GM12878 (cell line): ENCODE data around the gene C1S. TPM values are rescaled to one million over a fixed set of nuclear protein-coding genes. Genes with fewer than 3 reads are reported as not detected.

Experiments
- ATAC-seq: fragments of 200-7000 bp; cut with Tn5 transposase; 3 replicates; pipeline ENCODE4 v1.9.1; 2020; ENCODE audit warnings: mild to moderate bottlenecking, moderate library complexity
- BruUV-seq: library from RNA; stranded (reverse); fragments of 400-500 nt; replicated peaks from 2 replicates; lab custom pipeline; 2021; lab: Mats Ljungman, UMichigan
- CTCF ChIA-PET: fragments of 300-600 bp; sonication (Branson Sonifier 250); formaldehyde crosslinking; extraction: SDS; loops from one replicate; lab custom pipeline; 2021; ENCODE audit warnings: inconsistent platforms; lab: Yijun Ruan, JAX
- POLR2A ChIA-PET: fragments of 350-600 bp; formaldehyde crosslinking; extraction: SDS; loops from one replicate; lab custom pipeline; 2021; ENCODE audit warnings: inconsistent platforms; lab: Charles Lee
- RAD21 ChIA-PET: fragments of 300-600 bp; sonication (Branson Sonifier 250); formaldehyde crosslinking; loops from one replicate; lab custom pipeline; 2023; ENCODE audit warnings: antibody characterized with exemption; ENCODE audit not compliant: unreplicated experiment; lab: Charles Lee
- SMC1A ChIA-PET: fragments of 300-600 bp; sonication (Branson Sonifier 250); formaldehyde crosslinking; loops from one replicate; lab custom pipeline; 2023; ENCODE audit not compliant: unreplicated experiment, uncharacterized antibody; lab: Charles Lee
- DNase-seq: peaks from one replicate; pipeline ENCODE4 v3.0.0-alpha.2; 2011; ENCODE audit warnings: low read depth, low spot score
- FAIRE-seq: peaks from 3 replicates; lab custom pipeline; 2011; peaks lifted over from hg19 to GRCh38; lab: Jason Lieb, UNC
- H2AFZ ChIP-seq: 2 replicates; pipeline ENCODE4 v1.6.0; 2011; ENCODE audit warnings: low read depth, low read length, control low read depth; ENCODE audit not compliant: control insufficient read depth
- H3K27ac ChIP-seq: 2 replicates; pipeline ENCODE4 v1.5.1; 2011; ENCODE audit warnings: control low read depth; ENCODE audit not compliant: control insufficient read depth, insufficient read depth
- H3K27me3 ChIP-seq, 2 experiments: replicated peaks in 1 of 2; 2 replicates each; pipeline versions ENCODE4 v1.6.0 to v1.6.1; 2011; ENCODE audit warnings: low read length in 1 of 2; ENCODE audit not compliant: control insufficient read depth in 2 of 2, insufficient read depth in 2 of 2
- H3K36me3 ChIP-seq, 2 experiments: 2 replicates each; pipeline ENCODE4 v1.5.1; 2011; ENCODE audit warnings: low read length in 1 of 2; ENCODE audit not compliant: control insufficient read depth in 2 of 2, insufficient read depth in 2 of 2
- H3K4me1 ChIP-seq: 2 replicates; pipeline ENCODE4 v1.6.1; 2011; ENCODE audit warnings: mild to moderate bottlenecking, low read length, moderate library complexity, mixed read lengths; ENCODE audit not compliant: control insufficient read depth, insufficient read depth
- H3K4me2 ChIP-seq: 2 replicates; pipeline ENCODE4 v1.6.0; 2011; ENCODE audit warnings: control low read depth; ENCODE audit not compliant: control insufficient read depth, insufficient read depth
- H3K4me3 ChIP-seq: fragments of 200-600 bp; sonication (generic); 2 replicates; pipeline ENCODE4 v1.5.1; 2016
- H3K79me2 ChIP-seq: 2 replicates; pipeline ENCODE4 v1.6.0; 2011; ENCODE audit warnings: low read length; ENCODE audit not compliant: control insufficient read depth, insufficient read depth
- H3K9ac ChIP-seq: 2 replicates; pipeline ENCODE4 v1.8.0; 2011; ENCODE audit warnings: low read length, control low read depth, mixed read lengths; ENCODE audit not compliant: control insufficient read depth, insufficient read depth
- H3K9me3 ChIP-seq: replicated peaks from 3 replicates; pipeline ENCODE4 v1.5.1; 2011; ENCODE audit warnings: mild to moderate bottlenecking, low read length; ENCODE audit not compliant: control insufficient read depth, insufficient read depth
- H4K20me1 ChIP-seq: 2 replicates; pipeline ENCODE4 v1.6.0; 2011; ENCODE audit not compliant: control insufficient read depth, insufficient read depth
- FOXM1 ChIP-seq: IDR thresholded peaks from 2 replicates; pipeline ENCODE4 v1.6.1; 2012; ENCODE audit warnings: low read depth, mild to moderate bottlenecking, inconsistent platforms, low read length, moderate library complexity
- HSF1 ChIP-seq: fragments of 150-350 bp; IDR thresholded peaks from 2 replicates; pipeline ENCODE4 v1.6.1; 2014; ENCODE audit warnings: mild to moderate bottlenecking, low read depth, low read length
- MEF2B ChIP-seq: fragments of 450-650 bp; IDR thresholded peaks from 2 replicates; pipeline ENCODE4 v1.6.1; 2018; ENCODE audit warnings: mild to moderate bottlenecking, moderate library complexity; ENCODE audit not compliant: partially characterized antibody, poor library complexity, severe bottlenecking
- NBN ChIP-seq: fragments of 450-650 bp; IDR thresholded peaks from 2 replicates; pipeline ENCODE4 v1.6.1; 2016
- NFXL1 ChIP-seq: fragments of 450-650 bp; IDR thresholded peaks from 2 replicates; pipeline ENCODE4 v1.6.1; 2017; ENCODE audit warnings: antibody characterized with exemption, mild to moderate bottlenecking, borderline replicate concordance
- NFYB ChIP-seq: IDR thresholded peaks from 2 replicates; pipeline ENCODE4 v1.6.1; 2011; ENCODE audit warnings: low read depth, mild to moderate bottlenecking, low read length, improper control_type of control experiment, moderate library complexity; ENCODE audit not compliant: insufficient read depth
- RUNX3 ChIP-seq: IDR thresholded peaks from 2 replicates; pipeline ENCODE4 v1.6.1; 2012; ENCODE audit warnings: low read length, inconsistent platforms
- SIN3A ChIP-seq: IDR thresholded peaks from 2 replicates; pipeline ENCODE4 v1.6.1; 2012; ENCODE audit warnings: low read depth, low read length, improper control_type of control experiment
- SRF ChIP-seq, 2 experiments: IDR thresholded peaks; 2 replicates each; pipeline ENCODE4 v1.6.1; 2011; ENCODE audit warnings: low read depth in 2 of 2, low read length in 2 of 2, mild to moderate bottlenecking in 1 of 2, moderate library complexity in 1 of 2
- ZZZ3 ChIP-seq: IDR thresholded peaks from 2 replicates; pipeline ENCODE4 v1.6.1; 2011; ENCODE audit warnings: low read depth; ENCODE audit not compliant: control insufficient read depth, insufficient read length
- WGBS: methylation state at CpG from one replicate; pipeline ENCODE4 v1.1.6; 2016; ENCODE audit warnings: low lambda C conversion rate; ENCODE audit not compliant: insufficient replicate concordance, insufficient coverage; ENCODE audit errors: missing lambda C conversion rate; 5-methylcytosine and 5-hydroxymethylcytosine counted together
- in situ Hi-C: fragments of 300-500 bp; cut with MboI; formaldehyde crosslinking; loops from 9 replicates; pipeline ENCODE4 v1.14.3; 2018; ENCODE audit warnings: mixed read lengths
- intact Hi-C: fragments of 100-400 bp; cut with micrococcal nuclease; formaldehyde crosslinking; loops from one replicate; pipeline ENCODE4 v1.14.2; 2022; ENCODE audit not compliant: unreplicated experiment
- polyA plus RNA-seq, 11 experiments: library from polyadenylated mRNA; depleted of rRNA in 4 of 11; unstranded in 6 of 11; stranded (reverse) in 5 of 11; fragments of >200 nt; fragmentation: Nextera tagmentation in 4 of 11; fragmentation: Illumina TruSeq in 1 of 11; extraction: Ambion mirVana in 4 of 11; extraction: Trizol in 1 of 11; gene quantifications; 1 replicate in 1 of 11; 2 replicates in 10 of 11; pipeline versions ENCODE4 v1.2.1 to v1.2.3, GENCODE V29; 2011 to 2016; ENCODE audit warnings: inconsistent platforms in 2 of 11, missing spikeins in 2 of 11, low read depth in 1 of 11
- total RNA-seq, 4 experiments: library from RNA; depleted of rRNA in 3 of 4; stranded (reverse); fragments of >200 nt in 3 of 4; fragmentation: Illumina TruSeq in 1 of 4; extraction: Trizol in 1 of 4; gene quantifications; 2 replicates each; pipeline versions ENCODE4 v1.2.1 to v1.2.3, GENCODE V29; 2013 to 2021

C1S gene
- total and polyA plus RNA-seq, 10 of the 15 experiments (the other 5 are each of a cell fraction or from before 2014, with no cell fraction given): 0.10 to 1.4 (median 0.42) TPM

- in situ Hi-C loops: no loop called here
- DNase-seq (no peak), FAIRE-seq (no peak), ATAC-seq (no peak)
- Histone ChIP-seq H3K4me1 (no peaks in the 10 kb centered on the region), H2AFZ (no peak overlapping the region), H3K36me3 (0 out of 4 replicates have a peak, but pooled peaks cover 0 to 3% of the 10 kb centered on the region in 2 experiments), H3K4me3 (no peak overlapping the region), H3K79me2 (no peaks in the 10 kb centered on the region), H4K20me1 (no peaks in the 10 kb centered on the region), H3K27ac (no peak overlapping the region), H3K4me2 (no peak overlapping the region), H3K9ac (no peak overlapping the region), H3K9me3 (no peaks in the 10 kb centered on the region), H3K27me3 (no peaks in the 10 kb centered on the region)
- CTCF ChIA-PET: interaction anchor here (3.5 kb wide), 1 partner anchor 15 kb away, joined by 26 read pairs; no protein-coding TSS in a partner anchor
- intact Hi-C loops: no loop called here
- no TSS peak for BruUV-seq
- RAD21 ChIA-PET: interaction anchor here (0.7 kb wide), 1 partner anchor 152 kb away, joined by 4 read pairs; no protein-coding TSS in a partner anchor
- POLR2A ChIA-PET: interaction anchor here (0.7 kb wide), 1 partner anchor 171 kb away, joined by 3 read pairs; no protein-coding TSS in a partner anchor
- WGBS: 98% methylated on average over 12 of the region's 19 CpGs
- TF ChIP-seq HSF1: no peak
- TF ChIP-seq ZZZ3: no peak
- TF ChIP-seq RUNX3: no peak
- no peak for TF ChIP-seq NFXL1
- TF ChIP-seq NBN: no peak
- no peak for TF ChIP-seq MEF2B
- TF ChIP-seq NFYB: no peak
- no peak for TF ChIP-seq SRF (IDR thresholded peaks at IDR 0.05; ENCODE audit: low read depth in 2 of 2, low read length in 2 of 2)
- no peak for TF ChIP-seq FOXM1
- TF ChIP-seq SIN3A: no peak
- TF ChIP-seq, all 136 proteins: peak for 0
- SMC1A ChIA-PET: interaction anchor here (2.1 kb wide), 1 partner anchor 11 kb away, joined by 12 read pairs; the partner anchor contains the start of gene C1RL
These were observed 36.5 kb downstream of the C1S start for GRCh38 chr12:7096979-7097378.
